MM.1S (cell line): Measurements from ENCODE around the gene GGNBP2.

ENCODE experiments used
- DNase-seq: peaks from one replicate; pipeline ENCODE4 v3.0.0-alpha.2; 2015
- H2AFZ ChIP-seq: fragments of 300-600 bp; sonication (generic); 2 replicates; pipeline ENCODE4 v1.6.0; 2016; ENCODE audit warnings: antibody characterized with exemption, low read length
- H3F3A ChIP-seq: fragments of 300-600 bp; sonication (generic); 2 replicates; pipeline ENCODE4 v1.6.1; 2016; ENCODE audit warnings: mild to moderate bottlenecking, antibody characterized with exemption, low read length, moderate library complexity, mixed read lengths; ENCODE audit not compliant: insufficient read depth
- H3K27ac ChIP-seq: fragments of 300-600 bp; sonication (generic); 2 replicates; pipeline ENCODE4 v1.5.1; 2016; ENCODE audit warnings: mild to moderate bottlenecking, low read length
- H3K27me3 ChIP-seq: fragments of 300-600 bp; sonication (generic); replicated peaks from 2 replicates; pipeline ENCODE4 v1.6.0; 2016; ENCODE audit warnings: low read length; ENCODE audit not compliant: insufficient read depth
- H3K36me3 ChIP-seq: fragments of 300-600 bp; sonication (generic); replicated peaks from 2 replicates; pipeline ENCODE4 v1.6.1; 2016; ENCODE audit warnings: mild to moderate bottlenecking, low read length, mixed read lengths; ENCODE audit not compliant: insufficient read depth
- H3K4me1 ChIP-seq: fragments of 300-600 bp; sonication (generic); 2 replicates; pipeline ENCODE4 v1.6.1; 2016; ENCODE audit warnings: low read length, mixed read lengths
- H3K4me2 ChIP-seq: fragments of 300-600 bp; sonication (generic); 2 replicates; pipeline ENCODE4 v1.6.0; 2016; ENCODE audit warnings: low read depth, low read length
- H3K4me3 ChIP-seq: fragments of 300-600 bp; sonication (generic); 2 replicates; pipeline ENCODE4 v1.5.1; 2016; ENCODE audit warnings: low read length, mixed read lengths
- H3K79me2 ChIP-seq: fragments of 300-600 bp; sonication (generic); 2 replicates; pipeline ENCODE4 v1.6.1; 2016; ENCODE audit warnings: mixed run types, low read length, mixed read lengths
- H3K9ac ChIP-seq: fragments of 300-600 bp; sonication (generic); 2 replicates; pipeline ENCODE4 v1.6.1; 2016; ENCODE audit warnings: low read length, mixed read lengths
- H3K9me2 ChIP-seq: fragments of 300-600 bp; sonication (generic); replicated peaks from 2 replicates; pipeline ENCODE4 v1.6.1; 2016; ENCODE audit warnings: mild to moderate bottlenecking, low read length, mixed read lengths; ENCODE audit not compliant: insufficient read depth
- H3K9me3 ChIP-seq: fragments of 300-600 bp; sonication (generic); replicated peaks from 2 replicates; pipeline ENCODE4 v1.6.1; 2016; ENCODE audit warnings: mild to moderate bottlenecking, low read length, mixed read lengths; ENCODE audit not compliant: insufficient read depth
- H4K20me1 ChIP-seq: fragments of 300-600 bp; sonication (generic); 2 replicates; pipeline ENCODE4 v1.6.1; 2016; ENCODE audit warnings: mild to moderate bottlenecking, low read length, moderate library complexity, mixed read lengths; ENCODE audit not compliant: insufficient read depth
- CTCF ChIP-seq: fragments of 300-600 bp; sonication (generic); IDR thresholded peaks from 2 replicates; pipeline ENCODE4 v1.5.1; 2016; ENCODE audit warnings: antibody characterized with exemption, low read length, mixed read lengths
- EZH2 ChIP-seq: fragments of 300-600 bp; sonication (generic); optimal IDR thresholded peaks from 2 replicates; pipeline ENCODE3; 2017; ENCODE audit warnings: low read depth, mild to moderate bottlenecking, antibody characterized with exemption, low read length, mixed read lengths
- EZH2phosphoT487 ChIP-seq: fragments of 300-600 bp; sonication (generic); IDR thresholded peaks from 2 replicates; pipeline ENCODE4 v1.6.1; 2018; ENCODE audit warnings: antibody characterized with exemption, low read length

Gene GGNBP2

GRCh38 chr17:36498155-36498554, 46.6 kb upstream of the GGNBP2 start:
- no peak overlapping the region for H3K4me2 ChIP-seq
- no peaks in the 10 kb centered on the region for H3K9me2 ChIP-seq
- no peak for DNase-seq
- peaks cover 4% of the 10 kb centered on the region; the same call in 1 of the 2 replicates for H3K79me2 ChIP-seq
- no peak for TF ChIP-seq CTCF
- TF ChIP-seq EZH2 = no peak
- no peak for TF ChIP-seq EZH2phosphoT487
- no peaks in the 10 kb centered on the region; the same call in 1 of the 2 replicates for H3F3A ChIP-seq
- H2AFZ ChIP-seq = no peak overlapping the region
- no peaks in the 10 kb centered on the region for H3K4me1 ChIP-seq
- no peak overlapping the region for H3K4me3 ChIP-seq
- peaks cover 10% of the 10 kb centered on the region; the same call in 1 of the 2 replicates for H3K36me3 ChIP-seq
- no peak overlapping the region for H3K27ac ChIP-seq
- H3K27me3 ChIP-seq = no peaks in the 10 kb centered on the region
- no peak overlapping the region for H3K9ac ChIP-seq
- no peaks in the 10 kb centered on the region for H4K20me1 ChIP-seq
- H3K9me3 ChIP-seq = no peaks in the 10 kb centered on the region

GRCh38 chr17:36498560-36499300, 46.0 kb upstream of the GGNBP2 start:
- H3K9me2 ChIP-seq = no peaks in the 10 kb centered on the region
- H2AFZ ChIP-seq = no peak overlapping the region
- H3K27ac ChIP-seq = no peak overlapping the region
- peaks cover 4% of the 10 kb centered on the region; the same call in 1 of the 2 replicates for H3K79me2 ChIP-seq
- no peak overlapping the region for H3K9ac ChIP-seq
- H3K27me3 ChIP-seq = no peaks in the 10 kb centered on the region
- no peak overlapping the region for H3K4me2 ChIP-seq
- no peak for TF ChIP-seq EZH2phosphoT487
- no peak for TF ChIP-seq EZH2
- no peak for TF ChIP-seq CTCF
- H3K4me3 ChIP-seq = no peak overlapping the region
- no peaks in the 10 kb centered on the region for H3K4me1 ChIP-seq
- DNase-seq = no peak
- peaks cover 10% of the 10 kb centered on the region; the same call in 1 of the 2 replicates for H3K36me3 ChIP-seq
- H3K9me3 ChIP-seq = no peaks in the 10 kb centered on the region
- no peaks in the 10 kb centered on the region for H4K20me1 ChIP-seq
- no peaks in the 10 kb centered on the region; the same call in 1 of the 2 replicates for H3F3A ChIP-seq

DNA sequence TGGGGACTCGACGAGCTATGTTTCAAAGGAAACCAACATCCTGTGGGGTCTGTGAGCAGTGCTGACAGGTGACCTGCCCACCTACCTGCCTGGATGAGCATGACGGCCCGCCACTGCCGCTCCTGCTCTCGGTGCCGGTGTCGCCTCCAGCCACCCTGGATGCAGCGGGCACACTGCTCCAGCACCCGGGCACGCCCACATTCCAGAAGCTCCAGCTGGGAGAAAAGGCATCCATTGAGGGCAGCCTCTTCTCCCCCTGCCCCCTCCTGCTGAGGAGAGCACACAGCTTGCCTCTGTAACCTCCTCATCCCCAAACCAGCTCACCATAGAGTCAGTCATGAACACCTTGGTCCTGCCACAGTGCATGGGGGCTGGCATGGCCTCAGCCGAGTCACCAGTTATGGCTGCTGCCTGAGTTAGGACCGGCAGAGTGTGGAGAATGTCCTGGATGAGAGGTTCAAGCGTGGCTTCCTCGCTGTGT, 43.9 kb upstream of the GGNBP2 start:
- Histone ChIP-seq H3K9me2 (no peaks in the 10 kb centered on the region), H3K9me3 (no peaks in the 10 kb centered on the region), H3K4me3 (no peak overlapping the region), H3K27ac (no peak overlapping the region), H3K4me2 (no peak overlapping the region), H3K9ac (no peak overlapping the region), H3K79me2 (peaks cover 4% of the 10 kb centered on the region; the same call in 1 of the 2 replicates), H4K20me1 (no peaks in the 10 kb centered on the region), H3K27me3 (no peaks in the 10 kb centered on the region), H3K36me3 (no peaks in the 10 kb centered on the region), H3K4me1 (no peaks in the 10 kb centered on the region), H2AFZ (no peak overlapping the region), H3F3A (no peaks in the 10 kb centered on the region; the same call in 1 of the 2 replicates)
- TF ChIP-seq EZH2 = no peak
- no peak for TF ChIP-seq EZH2phosphoT487
- no peak for TF ChIP-seq CTCF
- no peak for DNase-seq
